A549 (cell line): ENCODE results near the gene DSCAML1.

ENCODE experiments used
- CBX2 ChIP-seq: fragments of 200-600 bp; sonication (generic); IDR thresholded peaks from 2 replicates; pipeline ENCODE4 v1.6.1; 2016; ENCODE audit warnings: low read depth, mild to moderate bottlenecking, borderline replicate concordance
- FOSL2 ChIP-seq, 2 experiments: fragments of 450-650 bp in 1 of 2; fragments of >200 bp in 1 of 2; sonication (Bioruptor Twin) in 1 of 2; formaldehyde crosslinking; IDR thresholded peaks; 2 replicates each; pipeline versions ENCODE4 v1.5.0 to v1.6.1; 2016 to 2020; ENCODE audit warnings: mild to moderate bottlenecking in 1 of 2, moderate library complexity in 1 of 2
- JUNB ChIP-seq: fragments of >200 bp; sonication (Bioruptor Twin); formaldehyde crosslinking; IDR thresholded peaks from 2 replicates; pipeline ENCODE4 v1.6.1; 2016
- MAZ ChIP-seq: fragments of 150-350 bp; IDR thresholded peaks from 2 replicates; pipeline ENCODE4 v1.6.1; 2014; ENCODE audit warnings: antibody characterized with exemption, low read depth, low read length, borderline replicate concordance
- NR3C1 ChIP-seq: fragments of >200 bp; sonication (Bioruptor Twin); formaldehyde crosslinking; IDR thresholded peaks from 3 replicates; pipeline ENCODE4 v1.6.1; 2017
- POLR2A ChIP-seq: IDR thresholded peaks from 2 replicates; pipeline ENCODE4 v1.6.1; 2012; ENCODE audit warnings: mild to moderate bottlenecking, low read length
- RCOR1 ChIP-seq: fragments of 150-350 bp; IDR thresholded peaks from 2 replicates; pipeline ENCODE4 v1.6.1; 2014; ENCODE audit warnings: antibody characterized with exemption, low read length, low read depth
- REST ChIP-seq: fragments of 200-600 bp; sonication (generic); IDR thresholded peaks from 2 replicates; pipeline ENCODE4 v1.6.1; 2016; ENCODE audit warnings: antibody characterized with exemption, mild to moderate bottlenecking, moderate library complexity
- SMC3 ChIP-seq: fragments of >200 bp; sonication (Bioruptor Twin); formaldehyde crosslinking; IDR thresholded peaks from 3 replicates; pipeline ENCODE4 v1.6.1; 2018; ENCODE audit warnings: inconsistent platforms
- SREBF2 ChIP-seq: fragments of 450-650 bp; IDR thresholded peaks from 2 replicates; pipeline ENCODE4 v1.6.1; 2014; ENCODE audit warnings: mild to moderate bottlenecking, moderate library complexity
- TF ChIP-seq, protein P1 (sequence below): fragments of >200 bp; sonication (Bioruptor Twin); formaldehyde crosslinking; IDR thresholded peaks from 3 replicates; pipeline ENCODE4 v1.5.1; 2016
- TF ChIP-seq, protein P2 (sequence below): IDR thresholded peaks from 2 replicates; pipeline ENCODE4 v1.6.1; 2012

GRCh38 chr11:117382746-117383145 lies 414.3 kb downstream of the DSCAML1 start:
- TF ChIP-seq SREBF2 = no peak
- TF ChIP-seq, protein P1, sequence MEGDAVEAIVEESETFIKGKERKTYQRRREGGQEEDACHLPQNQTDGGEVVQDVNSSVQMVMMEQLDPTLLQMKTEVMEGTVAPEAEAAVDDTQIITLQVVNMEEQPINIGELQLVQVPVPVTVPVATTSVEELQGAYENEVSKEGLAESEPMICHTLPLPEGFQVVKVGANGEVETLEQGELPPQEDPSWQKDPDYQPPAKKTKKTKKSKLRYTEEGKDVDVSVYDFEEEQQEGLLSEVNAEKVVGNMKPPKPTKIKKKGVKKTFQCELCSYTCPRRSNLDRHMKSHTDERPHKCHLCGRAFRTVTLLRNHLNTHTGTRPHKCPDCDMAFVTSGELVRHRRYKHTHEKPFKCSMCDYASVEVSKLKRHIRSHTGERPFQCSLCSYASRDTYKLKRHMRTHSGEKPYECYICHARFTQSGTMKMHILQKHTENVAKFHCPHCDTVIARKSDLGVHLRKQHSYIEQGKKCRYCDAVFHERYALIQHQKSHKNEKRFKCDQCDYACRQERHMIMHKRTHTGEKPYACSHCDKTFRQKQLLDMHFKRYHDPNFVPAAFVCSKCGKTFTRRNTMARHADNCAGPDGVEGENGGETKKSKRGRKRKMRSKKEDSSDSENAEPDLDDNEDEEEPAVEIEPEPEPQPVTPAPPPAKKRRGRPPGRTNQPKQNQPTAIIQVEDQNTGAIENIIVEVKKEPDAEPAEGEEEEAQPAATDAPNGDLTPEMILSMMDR = no peak
- no peak for TF ChIP-seq RCOR1
- no peak for TF ChIP-seq JUNB
- TF ChIP-seq POLR2A = no peak
- TF ChIP-seq FOSL2 (IDR thresholded peaks at IDR 0.05) = no peak
- no peak for TF ChIP-seq FOSL2 (CRISPR knock-in tag; IDR thresholded peaks at IDR 0.05)
- no peak for TF ChIP-seq REST
- TF ChIP-seq MAZ = no peak
- TF ChIP-seq, protein P2, sequence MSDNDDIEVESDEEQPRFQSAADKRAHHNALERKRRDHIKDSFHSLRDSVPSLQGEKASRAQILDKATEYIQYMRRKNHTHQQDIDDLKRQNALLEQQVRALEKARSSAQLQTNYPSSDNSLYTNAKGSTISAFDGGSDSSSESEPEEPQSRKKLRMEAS = no peak
- no peak for TF ChIP-seq NR3C1
- no peak for TF ChIP-seq SMC3
- TF ChIP-seq CBX2 = no peak
